Measurements from ENCODE around the gene KRTAP10-9.

- TF ChIP-seq POLR2A (IDR thresholded peaks at IDR 0.05) (no peak), CTCF (IDR thresholded peaks at IDR 0.05 in 8 of 11, conservative IDR thresholded peaks at IDR 0.05 in 3 of 11) (no peak)
Measured at GRCh38 chr21:44578371-44579055, 48.4 kb upstream of the KRTAP10-9 start.
